GDM1 (cell line): ENCODE results near the gene SREK1IP1.
"Not testable (repeated sequence)": the region's sequence is repeated elsewhere in the genome, so short reads cannot be mapped to it uniquely, and the experiment has no call there.

Experiments used
- DNase-seq: peaks from one replicate; lab custom pipeline; 2025; lab: John Stamatoyannopoulos, UW

Gene SREK1IP1

DNA sequence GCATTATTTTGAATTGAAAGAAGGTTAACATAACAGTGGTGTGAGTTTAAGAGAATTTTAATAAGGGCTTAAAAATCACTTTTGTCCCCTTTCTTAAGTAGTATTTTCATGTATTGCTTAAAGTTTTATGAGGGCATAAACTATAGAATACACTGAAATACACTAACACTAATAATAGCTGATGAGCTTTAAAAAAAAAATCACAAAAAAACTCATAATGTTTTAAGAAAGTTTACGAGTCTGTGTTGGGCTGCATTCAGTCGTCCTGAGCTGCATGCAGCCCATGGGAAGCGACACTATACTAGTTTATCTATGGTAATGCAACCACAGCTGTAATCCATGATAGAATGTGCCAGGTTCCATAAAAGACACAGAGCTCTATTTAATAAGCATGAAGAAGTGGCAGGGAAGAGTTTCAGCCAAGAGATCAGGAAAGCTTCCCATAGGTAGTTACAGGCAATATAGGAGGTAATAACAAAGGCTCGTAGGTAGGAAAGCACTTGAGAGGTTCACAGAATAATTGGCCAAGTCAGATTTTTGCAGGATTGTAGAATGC is 4.5 kb downstream of the SREK1IP1 start:
- no peak for DNase-seq

DNA sequence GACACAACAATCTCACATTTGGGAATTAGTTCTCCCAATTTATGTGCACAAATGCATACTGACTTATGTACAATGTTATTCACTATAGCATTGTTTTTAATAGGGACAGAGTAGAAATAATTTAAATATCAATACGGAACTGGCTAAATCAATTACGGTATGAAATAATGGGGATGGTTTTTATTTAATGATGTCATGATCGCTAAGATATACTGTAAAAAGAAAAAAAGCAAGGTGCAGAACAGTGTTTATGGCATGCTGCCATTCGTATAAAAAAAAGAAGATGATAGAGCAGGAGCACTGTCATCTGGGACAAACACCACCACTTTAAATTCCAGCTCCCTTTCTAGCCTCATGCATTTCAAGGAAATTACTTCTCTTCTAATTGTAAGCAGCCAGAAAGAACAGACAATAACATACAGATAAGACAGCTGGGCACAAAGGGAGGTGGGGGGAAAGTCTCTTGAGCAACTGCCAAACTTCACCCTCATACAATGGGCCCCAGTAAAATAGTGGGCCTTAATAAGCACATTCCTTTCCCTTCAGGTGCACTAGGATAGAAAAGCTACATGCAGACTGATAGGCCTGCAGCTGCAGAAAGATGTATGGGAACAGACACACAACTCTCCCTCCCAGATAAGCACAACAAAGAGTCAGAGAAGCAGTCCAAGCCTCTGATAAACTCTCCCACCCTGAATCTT is 8.4 kb downstream of the SREK1IP1 start:
- no peak for DNase-seq

DNA sequence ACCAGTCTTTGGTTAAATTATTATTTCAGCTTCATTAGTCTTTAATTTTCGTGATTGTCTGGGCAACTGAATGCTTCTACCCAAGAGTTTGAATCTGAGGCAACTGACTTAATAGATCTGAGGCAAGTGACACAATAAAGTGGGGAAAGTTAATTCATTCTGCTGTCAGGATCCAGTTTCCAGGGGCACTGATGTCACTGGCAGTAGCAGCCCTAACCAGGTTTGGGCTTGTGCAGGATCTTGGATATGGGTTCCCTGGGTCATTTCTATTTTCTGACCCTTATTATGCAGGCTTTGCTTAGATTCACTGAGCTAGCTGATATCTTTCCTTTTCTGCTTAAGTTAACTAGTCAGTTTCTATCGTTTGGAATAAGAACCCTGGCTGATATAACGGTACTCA is 9.6 kb downstream of the SREK1IP1 start:
- no peak for DNase-seq

DNA sequence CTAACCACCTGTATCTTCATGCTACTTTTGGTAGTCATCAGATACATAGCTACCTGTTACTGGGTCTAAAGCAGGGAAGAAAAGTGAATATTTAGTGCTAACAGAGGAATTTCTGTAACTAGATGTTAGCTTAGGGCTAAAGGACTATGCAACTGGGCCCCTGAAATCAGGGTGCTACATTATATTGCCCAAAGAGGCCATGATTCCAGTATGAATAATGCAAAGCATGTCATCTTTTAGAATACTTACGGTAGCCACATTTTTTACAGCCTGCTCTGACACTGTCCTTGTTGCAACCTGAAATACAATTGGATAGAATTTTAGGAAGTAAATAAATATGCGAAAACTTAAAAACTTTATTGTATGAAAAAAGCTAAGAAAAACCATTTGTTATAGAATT is 14.4 kb downstream of the SREK1IP1 start:
- no peak for DNase-seq

DNA sequence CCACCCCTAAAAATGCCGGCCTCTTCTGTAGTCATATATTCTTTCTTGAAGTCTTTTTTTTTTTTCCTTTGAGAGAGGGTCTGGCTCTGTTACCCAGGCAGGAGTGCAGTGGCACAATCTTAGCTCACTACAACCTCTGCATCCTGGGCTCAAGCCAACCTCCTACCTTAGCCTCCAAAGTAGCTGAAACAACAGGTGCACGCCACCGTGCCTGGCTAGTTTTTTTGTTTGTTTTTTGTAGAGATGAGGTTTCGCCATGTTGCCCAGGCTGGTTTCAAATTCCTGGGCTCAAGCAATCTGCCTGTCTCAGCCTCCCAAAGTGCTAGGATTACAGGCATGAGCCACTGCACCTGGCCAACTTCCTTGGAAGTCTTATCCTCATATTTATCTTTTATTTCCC is 19.1 kb downstream of the SREK1IP1 start:
- no peak for DNase-seq

DNA sequence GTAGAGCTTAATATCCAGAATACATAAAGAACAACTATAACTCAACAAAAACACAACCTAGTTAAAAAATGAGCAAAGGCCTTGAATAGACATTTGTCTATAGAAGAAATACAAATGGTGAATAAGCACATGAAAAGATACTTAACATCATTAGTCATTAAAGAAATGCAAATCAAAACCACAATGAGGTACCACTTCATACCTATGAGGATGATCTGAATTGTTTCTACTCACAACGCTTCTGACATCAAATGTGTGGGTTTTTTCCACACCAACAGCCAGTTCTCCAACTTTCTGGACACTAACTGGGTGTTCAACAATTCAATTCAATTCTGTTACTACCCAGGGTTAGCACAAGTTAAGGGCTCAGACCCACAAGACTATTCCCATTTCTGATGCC is 22.0 kb downstream of the SREK1IP1 start:
- DNase-seq = no peak

DNA sequence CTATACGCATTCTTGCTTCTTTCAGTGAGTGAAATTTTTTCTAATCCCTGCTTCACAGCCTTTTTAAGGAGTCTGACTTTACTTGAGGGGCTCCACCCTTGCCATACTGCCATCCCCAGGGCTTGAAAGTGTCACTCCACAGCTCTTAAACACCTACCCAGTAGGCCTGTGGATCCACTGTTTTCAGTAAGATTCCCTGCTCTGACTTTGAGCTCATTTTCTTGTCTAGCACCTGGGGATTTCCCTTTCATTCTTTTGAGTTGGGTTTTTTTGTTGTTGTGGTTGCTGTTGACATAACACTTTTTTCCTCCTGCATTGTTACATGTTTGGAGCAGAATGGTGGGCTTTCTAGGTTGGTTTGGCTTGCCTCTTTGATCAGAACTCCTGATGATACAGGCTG is 23.6 kb downstream of the SREK1IP1 start:
- DNase-seq = no peak

DNA sequence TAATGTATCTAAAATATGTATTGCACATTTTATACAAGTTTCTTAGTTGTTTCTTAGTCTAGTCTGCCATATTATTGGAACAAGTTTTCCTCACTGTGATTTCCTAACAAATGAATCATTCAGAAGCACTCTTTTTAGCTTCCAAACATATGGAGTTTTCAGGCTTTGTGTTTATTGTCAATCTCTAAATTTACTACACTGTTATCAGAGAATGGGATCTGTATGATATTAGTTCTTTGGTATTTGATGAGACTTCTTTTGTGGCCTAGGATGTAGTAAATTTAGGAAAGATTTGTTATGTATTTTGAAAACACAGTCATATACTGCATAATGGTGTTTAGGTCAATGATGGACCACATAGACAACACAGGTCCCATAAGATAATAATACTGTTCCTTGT is 25.7 kb downstream of the SREK1IP1 start:
- no peak for DNase-seq

DNA sequence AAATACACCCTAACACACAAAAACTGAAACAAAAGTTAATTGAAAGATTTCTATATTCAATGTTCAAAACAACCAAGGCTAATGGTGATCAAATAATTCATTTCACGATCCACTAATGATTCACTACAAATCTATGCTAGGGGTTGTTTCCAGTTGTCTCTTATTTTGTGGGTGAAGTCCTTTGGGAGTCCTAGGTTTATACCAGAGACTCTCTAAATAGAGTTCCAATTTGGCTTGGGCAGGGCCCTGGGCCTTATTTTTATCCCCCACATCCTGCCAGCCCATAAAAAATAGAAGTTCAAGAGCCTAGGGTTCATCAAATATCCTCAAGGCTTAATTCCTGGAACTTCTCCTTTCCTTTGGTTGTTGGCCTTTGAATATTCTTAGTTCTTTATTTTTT is 26.1 kb downstream of the SREK1IP1 start:
- no peak for DNase-seq

DNA sequence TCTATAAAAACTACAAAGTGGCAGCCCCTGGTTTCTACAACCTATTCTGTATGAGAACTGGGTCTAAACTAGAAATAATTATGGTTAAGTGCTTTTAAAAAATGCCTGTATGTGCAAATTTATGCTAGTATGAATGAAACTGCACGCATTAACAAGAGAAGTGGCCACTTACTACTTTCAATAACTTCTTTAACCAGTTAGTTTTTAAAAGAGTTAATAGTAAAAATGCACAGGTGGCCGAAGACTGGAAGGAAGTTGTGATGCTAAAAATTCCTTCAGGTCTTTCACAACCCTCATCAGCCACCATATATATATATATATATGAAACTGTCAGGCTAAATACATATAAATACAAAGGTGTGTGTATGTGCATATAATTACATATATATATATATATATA is 41.3 kb downstream of the SREK1IP1 start:
- no peak for DNase-seq

DNA sequence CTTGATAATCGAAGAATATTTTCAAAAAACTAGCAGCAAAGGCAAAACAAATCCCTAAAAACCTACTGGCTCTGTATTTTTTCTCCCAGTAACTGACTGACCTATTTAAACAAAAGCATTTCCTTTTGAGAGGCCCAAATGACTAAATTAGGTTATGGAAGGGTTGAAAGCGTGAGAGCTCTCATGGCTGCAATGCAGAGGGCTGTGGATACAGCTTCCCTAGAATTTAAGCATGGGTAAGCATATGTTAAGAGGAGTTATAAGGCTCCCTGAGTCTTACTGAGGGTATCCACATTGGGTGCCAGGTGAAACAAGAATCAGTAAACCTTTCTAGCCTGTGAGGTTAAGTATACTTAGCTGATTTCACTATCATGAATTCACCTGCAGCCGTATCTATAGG is 45.9 kb downstream of the SREK1IP1 start:
- no peak for DNase-seq

DNA sequence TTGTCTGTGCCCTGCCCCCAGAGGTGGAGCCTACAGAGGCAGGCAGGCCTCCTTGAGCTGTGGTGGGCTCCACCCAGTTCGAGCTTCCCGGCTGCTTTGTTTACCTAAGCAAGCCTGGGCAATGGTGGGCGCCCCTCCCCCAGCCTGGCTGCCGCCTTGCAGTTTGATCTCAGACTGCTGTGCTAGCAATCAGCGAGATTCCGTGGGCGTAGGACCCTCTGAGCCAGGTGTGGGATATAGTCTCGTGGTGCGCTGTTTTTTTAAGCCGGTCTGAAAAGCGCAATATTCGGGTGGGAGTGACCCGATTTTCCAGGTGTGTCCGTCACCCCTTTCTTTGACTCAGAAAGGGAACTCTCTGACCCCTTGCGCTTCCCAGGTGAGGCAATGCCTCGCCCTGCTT is 54.0 kb downstream of the SREK1IP1 start:
- not testable (repeated sequence) for DNase-seq

DNA sequence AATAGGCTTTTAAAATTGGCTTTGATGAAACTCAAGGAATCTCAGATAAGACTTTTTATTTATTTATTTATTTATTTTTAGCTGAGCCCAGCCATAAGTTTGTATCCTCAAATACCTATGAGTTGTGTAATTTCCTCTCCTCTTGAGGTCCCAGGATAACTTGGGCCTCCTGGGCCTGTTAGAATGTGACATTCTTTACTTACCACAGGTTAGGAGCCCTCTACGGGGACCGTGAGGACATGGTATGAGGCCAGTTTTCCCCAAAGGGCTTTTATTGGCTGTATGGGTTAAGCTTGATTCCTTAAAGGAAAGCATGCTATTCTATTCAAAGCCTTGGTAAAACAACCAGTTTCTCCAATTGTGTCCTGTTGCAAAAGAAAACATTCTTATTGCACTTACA is 61.3 kb downstream of the SREK1IP1 start:
- DNase-seq = no peak

DNA sequence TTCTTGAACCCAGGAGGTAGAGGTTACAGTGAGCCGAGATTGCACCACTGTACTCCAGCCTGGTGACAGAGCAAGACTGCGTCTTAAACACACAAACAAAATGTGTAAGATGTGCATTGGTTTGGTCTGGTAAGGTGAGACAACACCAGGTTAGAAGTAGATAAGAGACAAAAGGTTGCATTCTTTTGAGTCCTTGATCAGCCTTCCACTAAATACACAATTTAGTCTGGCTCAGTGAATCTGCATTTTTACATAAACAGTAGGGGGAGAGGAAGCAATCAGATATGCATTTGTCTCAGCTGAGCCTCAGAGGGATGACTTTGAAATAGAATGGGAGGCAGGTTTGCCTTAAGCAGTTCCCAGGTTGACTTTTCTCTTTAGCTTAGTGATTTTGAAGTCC is 62.4 kb downstream of the SREK1IP1 start:
- DNase-seq = not testable (repeated sequence)

DNA sequence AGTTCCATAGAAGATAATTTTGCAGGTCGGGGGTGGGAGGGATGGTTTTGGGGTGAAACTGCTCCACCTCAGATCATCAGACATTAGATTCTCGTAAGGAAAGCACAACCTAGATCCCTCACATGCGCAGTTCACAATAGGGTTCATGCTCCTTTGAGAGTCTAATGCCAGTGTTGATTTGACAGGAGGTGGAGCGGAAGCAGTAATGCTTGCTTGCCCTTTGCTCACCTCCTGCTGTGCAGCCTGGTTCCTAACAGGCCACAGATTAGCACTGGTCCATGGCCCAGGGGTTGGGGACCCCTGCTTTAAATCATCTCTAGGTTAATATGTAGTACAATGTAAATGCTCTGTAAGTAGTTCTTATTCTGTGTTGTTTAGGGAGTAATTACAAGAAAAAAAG is 67.7 kb downstream of the SREK1IP1 start:
- DNase-seq = no peak

DNA sequence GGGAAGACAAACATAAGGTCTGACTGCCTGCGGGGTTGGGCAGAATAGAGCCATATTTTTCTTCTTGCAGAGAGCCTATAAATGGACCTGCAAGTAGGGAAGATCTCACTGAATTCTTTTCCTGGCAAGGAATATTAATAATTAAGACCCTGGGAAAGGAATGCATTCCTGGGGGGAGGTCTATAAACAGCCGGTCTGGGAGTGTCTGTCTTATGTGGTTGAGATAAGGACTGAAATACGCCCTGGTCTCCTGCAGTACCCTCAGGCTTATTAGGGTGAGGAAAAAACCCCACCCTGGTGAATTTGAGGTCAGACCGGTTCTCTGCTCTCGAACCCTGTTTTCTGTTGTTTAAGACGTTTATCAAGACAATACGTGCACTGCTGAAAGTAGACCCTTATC is 72.1 kb downstream of the SREK1IP1 start:
- not testable (repeated sequence) for DNase-seq

DNA sequence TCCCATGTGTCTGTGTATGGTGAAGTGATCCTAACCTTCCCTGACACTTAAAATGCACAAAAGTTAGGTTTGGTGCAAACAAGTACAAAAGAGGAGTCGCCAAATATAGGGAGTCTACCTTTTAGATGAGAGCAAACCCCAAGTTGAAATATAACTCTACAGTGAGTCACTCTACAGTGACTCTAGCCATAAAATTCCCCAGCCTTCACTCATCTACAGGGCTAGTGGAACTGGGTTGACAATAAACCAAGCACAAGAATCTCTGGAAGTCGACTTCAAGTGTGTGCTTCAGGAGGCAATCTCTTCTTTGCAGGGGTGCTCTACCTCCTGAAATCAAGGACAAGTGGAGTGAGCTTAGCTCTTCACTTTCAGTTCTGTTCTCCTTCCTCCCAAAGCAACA is 74.9 kb downstream of the SREK1IP1 start:
- DNase-seq = no peak

DNA sequence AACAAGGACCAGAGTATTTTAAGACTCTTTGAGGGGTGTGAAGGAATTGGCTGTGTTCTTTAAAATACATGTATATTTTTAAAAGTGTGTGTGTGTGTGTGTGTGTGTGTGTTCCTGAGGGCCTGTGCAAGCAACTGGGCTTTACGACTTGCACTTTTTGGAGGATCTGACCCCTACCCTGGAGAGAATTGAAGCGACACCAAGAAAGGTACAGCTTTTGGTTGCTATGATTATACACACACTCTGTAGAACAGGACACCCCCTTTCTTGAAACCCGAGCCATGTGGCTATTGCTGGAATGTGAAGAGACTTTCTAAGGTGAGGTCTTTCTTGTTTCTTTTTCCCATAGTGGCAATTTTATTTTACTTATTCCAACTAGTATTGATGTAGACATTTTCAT is 77.2 kb downstream of the SREK1IP1 start:
- DNase-seq = no peak

DNA sequence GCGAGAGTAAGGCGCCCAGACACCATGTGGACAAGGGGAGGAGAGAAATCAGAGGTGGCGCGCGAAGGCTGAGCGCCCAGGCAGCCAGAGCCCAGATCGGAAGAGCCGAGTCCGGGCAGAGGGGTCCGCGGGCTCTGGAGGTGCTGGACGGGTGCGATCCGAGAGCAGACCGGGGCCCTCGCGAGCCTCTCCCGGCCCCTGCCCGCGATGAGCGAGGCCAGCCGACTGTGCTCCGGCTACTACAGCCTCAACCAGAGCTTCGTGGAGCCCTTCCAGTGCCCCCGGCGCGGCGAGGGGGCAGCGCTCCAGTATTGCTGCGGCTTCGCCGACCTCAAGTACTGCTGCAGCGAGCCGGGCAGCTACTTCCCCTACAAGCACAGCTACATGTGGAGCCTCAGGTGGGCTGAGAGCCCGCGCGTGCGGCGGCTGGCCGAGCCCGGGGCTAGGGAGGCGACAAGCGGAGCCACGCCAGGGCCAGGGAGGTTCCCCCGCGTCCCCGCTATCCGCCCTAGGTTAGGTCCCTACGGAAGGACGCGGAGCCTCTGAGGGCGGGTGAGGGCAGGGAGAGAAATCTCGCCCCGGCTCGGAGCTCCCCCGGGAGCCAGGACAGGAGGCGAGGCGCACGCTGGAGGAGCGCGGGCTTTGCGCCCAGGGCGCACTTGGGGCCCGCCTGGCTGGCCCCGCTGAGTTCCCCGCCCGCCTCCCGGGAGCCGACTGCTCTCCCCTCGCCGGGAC is 77.9 kb downstream of the SREK1IP1 start, which contains the start of gene SHISAL2B:
Gene SHISAL2B (plus strand): TSS at position 87 of the 735 bp plus-strand sequence. CDS start 121 bp downstream, at position 208.
- DNase-seq = peak; percentile 1

DNA sequence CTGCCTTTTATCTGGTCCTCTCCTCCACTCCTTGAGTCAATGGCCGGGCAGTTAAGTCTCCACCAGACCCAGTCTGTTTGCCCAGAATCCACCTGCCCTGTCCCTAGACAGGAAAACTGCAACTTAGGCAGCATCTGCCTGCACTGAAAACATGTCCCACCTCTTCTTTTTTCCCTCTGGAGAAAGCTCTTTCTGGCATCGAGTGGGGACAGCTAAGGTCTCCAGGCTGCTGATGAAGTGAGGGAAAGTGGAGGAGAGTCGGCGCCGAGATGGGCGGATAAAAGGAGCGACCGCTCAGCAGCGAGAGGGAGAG is 78.4 kb downstream of the SREK1IP1 start:
- DNase-seq = no peak

DNA sequence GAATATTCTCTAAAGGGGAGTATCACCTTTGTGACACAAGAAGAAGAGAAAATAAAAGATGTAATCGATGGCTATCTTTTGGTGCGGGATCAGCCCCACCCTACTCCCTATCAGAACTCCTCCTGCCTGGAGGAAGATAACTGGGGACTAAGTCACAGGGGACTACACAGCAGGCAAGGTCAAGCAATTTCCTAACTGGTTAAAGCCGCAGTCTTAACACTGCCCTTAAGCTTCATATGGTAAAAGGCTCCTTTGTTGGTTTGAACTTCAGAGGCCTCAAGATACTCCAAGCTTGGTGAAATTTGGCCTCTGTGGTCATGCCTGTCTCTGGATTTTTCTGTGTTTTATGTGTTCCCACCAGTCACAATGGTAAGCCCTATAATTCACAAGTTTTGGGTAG is 79.5 kb downstream of the SREK1IP1 start:
- no peak for DNase-seq

DNA sequence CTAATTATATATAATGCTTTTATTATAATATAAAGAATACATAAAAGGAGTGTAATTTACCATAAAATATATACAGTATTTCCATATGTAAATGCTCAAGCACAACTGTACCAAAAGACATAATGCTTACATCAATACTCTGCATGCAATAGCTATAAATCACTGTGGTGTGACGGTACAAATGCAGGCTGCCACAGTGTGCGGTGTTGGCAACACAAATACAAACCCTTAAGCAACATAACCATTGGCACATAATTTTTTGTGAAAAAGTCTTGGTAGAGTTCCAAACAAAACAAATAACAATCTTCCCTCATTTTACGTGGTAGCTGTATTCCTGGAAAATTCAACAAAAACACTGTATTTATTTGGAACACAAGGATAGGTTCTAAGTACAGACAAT is 80.1 kb downstream of the SREK1IP1 start:
- no peak for DNase-seq

DNA sequence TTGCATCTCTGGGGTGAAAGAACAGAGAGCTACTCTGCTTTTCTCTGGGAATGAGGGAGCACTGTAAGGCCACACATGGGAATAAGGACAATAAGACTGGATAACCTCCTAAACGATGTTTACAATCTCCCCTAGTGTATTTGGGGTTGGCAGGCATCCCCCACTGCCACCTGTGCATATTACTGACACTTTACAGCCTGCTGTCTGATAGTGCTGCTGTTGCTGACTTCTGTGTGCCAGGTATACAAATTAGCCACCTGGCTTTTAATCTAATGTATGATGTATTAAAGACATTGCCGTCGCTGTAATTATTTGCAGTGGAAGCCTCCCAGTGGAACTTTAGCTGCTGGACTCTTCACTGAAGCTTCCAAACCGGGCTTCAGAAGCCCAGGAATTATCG is 82.6 kb downstream of the SREK1IP1 start:
- DNase-seq = no peak

DNA sequence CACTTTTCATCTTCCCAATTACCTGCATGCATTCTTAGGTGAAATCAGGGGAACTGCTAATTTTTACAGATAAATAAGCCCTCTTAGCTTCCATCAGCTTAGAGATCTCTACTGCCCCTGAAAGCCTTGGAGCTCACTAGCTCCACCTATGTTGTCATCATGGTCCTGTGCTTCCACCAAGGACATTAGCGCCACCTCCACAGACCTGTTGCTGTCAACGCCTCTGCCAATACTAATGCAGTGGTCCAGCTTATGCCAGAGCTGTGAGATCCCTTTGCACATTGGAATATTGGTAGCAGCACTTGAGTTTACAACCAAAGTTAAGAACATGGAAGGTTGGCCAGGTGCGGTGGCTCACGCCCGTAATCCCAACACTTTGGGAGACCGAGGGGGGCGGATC is 85.9 kb downstream of the SREK1IP1 start:
- no peak for DNase-seq
